AG04449 (cell line): Measurements from ENCODE around the gene PLD1.

Source experiments
- CTCF ChIA-PET: fragments of 350-600 bp; formaldehyde crosslinking; extraction: SDS; loops from one replicate; lab custom pipeline; 2021; ENCODE audit warnings: antibody characterized with exemption; lab: Yijun Ruan, JAX
- POLR2A ChIA-PET: fragments of 400-600, 350-600 bp; formaldehyde crosslinking; extraction: SDS; loops from one replicate; lab custom pipeline; 2020; ENCODE audit warnings: antibody characterized with exemption, inconsistent platforms; lab: Yijun Ruan, JAX
- DNase-seq: peaks from one replicate; pipeline ENCODE4 v3.0.0-alpha.2; 2010; ENCODE audit warnings: low read depth, low spot score
- H3K4me3 ChIP-seq: 2 replicates; pipeline ENCODE4 v1.5.1; 2011; ENCODE audit warnings: low read depth, mild to moderate bottlenecking, control low read depth, low read length
- TF ChIP-seq, protein P1 (sequence below): IDR thresholded peaks from one replicate; pipeline ENCODE4 v1.5.1; 2011; ENCODE audit warnings: mild to moderate bottlenecking, moderate library complexity, low read length, control low read depth, inconsistent platforms; ENCODE audit not compliant: insufficient read depth; ENCODE audit errors: missing control alignments

The PLD1 gene

DNA sequence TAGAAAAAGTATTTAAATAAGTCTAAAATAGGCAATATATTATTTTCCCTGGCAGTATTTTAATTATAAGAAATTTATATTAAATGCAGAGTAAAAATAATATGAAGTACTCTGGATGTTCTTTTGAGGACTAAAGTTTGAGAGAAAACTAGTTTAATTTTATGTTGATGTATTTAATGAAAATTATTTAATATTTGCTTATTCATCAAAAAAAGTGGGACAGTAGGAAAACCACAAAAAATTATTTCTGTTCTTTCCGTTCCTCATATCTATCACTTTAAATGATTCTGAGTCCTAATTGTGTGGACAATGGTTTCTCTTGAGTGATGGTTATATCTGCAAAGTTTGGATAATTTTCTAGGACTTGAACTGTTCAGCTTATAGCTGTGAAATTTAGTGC, 202.8 kb downstream of the PLD1 start:
- TF ChIP-seq, protein P1, sequence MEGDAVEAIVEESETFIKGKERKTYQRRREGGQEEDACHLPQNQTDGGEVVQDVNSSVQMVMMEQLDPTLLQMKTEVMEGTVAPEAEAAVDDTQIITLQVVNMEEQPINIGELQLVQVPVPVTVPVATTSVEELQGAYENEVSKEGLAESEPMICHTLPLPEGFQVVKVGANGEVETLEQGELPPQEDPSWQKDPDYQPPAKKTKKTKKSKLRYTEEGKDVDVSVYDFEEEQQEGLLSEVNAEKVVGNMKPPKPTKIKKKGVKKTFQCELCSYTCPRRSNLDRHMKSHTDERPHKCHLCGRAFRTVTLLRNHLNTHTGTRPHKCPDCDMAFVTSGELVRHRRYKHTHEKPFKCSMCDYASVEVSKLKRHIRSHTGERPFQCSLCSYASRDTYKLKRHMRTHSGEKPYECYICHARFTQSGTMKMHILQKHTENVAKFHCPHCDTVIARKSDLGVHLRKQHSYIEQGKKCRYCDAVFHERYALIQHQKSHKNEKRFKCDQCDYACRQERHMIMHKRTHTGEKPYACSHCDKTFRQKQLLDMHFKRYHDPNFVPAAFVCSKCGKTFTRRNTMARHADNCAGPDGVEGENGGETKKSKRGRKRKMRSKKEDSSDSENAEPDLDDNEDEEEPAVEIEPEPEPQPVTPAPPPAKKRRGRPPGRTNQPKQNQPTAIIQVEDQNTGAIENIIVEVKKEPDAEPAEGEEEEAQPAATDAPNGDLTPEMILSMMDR = no peak
- ChIA-PET CTCF (no interaction called here), POLR2A (no interaction called here)
- H3K4me3 ChIP-seq = no peak overlapping the region
- DNase-seq = no peak

DNA sequence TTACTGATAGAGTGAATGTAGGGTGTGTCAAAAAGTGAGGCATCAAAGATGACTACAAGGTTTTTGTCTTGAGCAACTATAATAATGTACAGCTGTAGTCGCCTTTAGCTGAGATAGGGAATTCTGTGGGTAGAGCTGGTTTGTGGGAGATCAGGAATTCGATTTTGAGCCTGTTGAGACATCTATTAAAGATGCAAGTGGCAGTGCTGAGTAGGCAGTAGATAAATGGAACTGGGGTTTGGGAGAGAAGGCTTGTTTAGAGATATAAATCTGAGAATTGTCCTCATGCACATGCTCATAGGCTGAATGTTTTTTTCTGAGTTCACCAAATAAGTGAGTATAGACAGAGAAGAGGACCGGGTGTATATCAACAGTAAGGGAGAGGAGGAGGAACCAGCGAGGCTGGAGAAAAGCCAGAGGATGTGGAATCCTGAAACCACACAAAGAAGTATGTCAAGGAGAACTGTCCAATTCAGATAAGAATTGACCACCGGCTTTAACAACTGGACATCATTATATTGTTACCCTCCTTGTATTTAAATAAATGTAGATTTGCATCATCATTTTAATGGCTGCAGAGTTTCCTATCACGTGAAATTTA, 204.0 kb downstream of the PLD1 start:
- no peak overlapping the region for H3K4me3 ChIP-seq
- DNase-seq = no peak
- CTCF ChIA-PET = no interaction called here
- TF ChIP-seq, protein P1 = no peak
- POLR2A ChIA-PET = no interaction called here

DNA sequence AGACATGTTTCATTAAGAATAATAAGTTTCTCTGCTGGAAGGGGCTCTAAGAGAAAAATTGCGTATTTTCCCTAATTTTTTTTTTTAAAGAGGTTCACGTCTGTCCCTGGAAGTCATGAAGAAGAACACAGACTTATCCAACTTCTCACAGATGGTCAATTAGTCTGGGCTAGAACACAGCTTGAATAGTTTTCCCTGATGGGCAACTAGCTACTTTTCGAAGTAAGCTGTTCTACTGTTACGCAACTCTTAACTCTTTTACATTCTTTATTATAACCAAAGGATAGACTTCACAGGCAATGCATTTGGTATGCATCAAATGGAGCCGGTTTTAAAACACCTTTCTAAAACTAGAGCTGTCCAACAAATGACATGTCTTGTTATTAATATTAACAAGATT, 205.9 kb downstream of the PLD1 start:
- TF ChIP-seq, protein P1 = no peak
- H3K4me3 ChIP-seq = no peak overlapping the region
- CTCF ChIA-PET = interaction anchor here (1.6 kb wide), 1 partner anchor 10 kb away, joined by 5 read pairs; no protein-coding TSS in a partner anchor
- POLR2A ChIA-PET = no interaction called here
- DNase-seq = no peak

DNA sequence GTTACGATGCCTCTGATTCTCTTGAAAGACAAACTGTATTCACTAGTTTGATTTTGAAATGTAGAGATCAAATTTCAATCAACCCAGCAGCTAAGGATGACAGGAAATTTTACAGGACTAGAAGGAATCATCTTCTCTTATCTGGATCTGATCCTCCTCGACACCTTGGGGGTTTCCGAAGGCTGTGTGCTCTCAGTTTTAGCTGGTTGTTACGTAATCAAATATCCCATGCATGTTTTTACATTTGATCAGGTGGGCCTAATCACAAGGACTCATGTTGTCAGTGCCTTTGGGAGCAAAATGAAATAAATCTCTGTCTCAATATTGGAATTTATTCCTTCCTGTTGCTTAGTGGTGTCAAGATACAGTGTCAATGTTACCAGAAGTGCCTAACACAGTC, 208.2 kb downstream of the PLD1 start:
- no peak for DNase-seq
- ChIA-PET POLR2A (no interaction called here), CTCF (interaction anchor here (1.5 kb wide), 1 partner anchor 171 kb away, joined by 3 read pairs; no protein-coding TSS in a partner anchor)
- TF ChIP-seq, protein P1 = no peak
- no peak overlapping the region for H3K4me3 ChIP-seq

DNA sequence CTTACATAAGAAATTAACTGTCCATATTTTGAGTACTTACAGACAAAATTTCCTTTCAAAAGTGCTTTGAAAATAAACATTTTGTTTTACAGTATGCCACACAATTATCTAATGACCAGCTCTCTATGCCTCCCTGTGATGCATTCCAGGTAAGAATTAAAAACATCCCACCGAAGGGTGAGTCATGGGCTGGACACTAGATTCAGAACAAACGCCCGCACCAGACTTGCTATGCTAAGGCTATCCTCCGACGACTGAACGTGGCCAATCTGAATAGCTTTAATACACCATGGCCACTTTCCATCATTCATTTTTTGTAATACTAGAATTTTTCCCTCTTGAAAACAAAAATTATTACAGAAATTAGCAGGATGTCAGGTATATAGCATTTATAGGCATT, 210.3 kb downstream of the PLD1 start:
- no peak for DNase-seq
- no peak overlapping the region for H3K4me3 ChIP-seq
- TF ChIP-seq, protein P1 = no peak
- ChIA-PET CTCF (interaction anchor here (2.6 kb wide), 1 partner anchor 14 kb away, joined by 9 read pairs; no protein-coding TSS in a partner anchor), POLR2A (no interaction called here)

DNA sequence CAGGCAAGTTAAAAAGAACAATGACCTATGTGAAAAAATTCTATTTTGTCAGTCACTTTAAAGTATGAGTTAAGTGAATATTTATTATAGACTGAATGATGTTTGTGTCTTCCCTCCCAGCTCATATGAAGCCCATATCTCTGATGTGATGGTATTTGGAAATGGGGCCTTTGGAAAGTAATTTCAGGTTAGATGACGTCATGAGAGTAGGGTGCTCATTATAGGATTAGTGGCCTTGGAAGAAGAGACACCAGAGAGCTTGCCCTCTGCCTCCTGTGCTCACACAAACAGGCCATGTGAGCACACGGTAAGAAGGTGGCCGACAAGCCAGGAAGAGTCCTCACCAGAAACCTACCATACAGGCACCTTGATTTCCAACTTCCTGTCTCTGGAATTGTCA, 211.3 kb downstream of the PLD1 start:
- no peak for DNase-seq
- CTCF ChIA-PET = interaction anchor here (2.6 kb wide), 1 partner anchor 15 kb away, joined by 9 read pairs; no protein-coding TSS in a partner anchor
- H3K4me3 ChIP-seq = no peak overlapping the region
- TF ChIP-seq, protein P1 = no peak
- POLR2A ChIA-PET = no interaction called here
